Thyroid gland (tissue), 4 donors: ENCODE data around the gene ZXDC. TPM values are rescaled to one million over a fixed set of nuclear protein-coding genes. Genes with fewer than 3 reads are reported as not detected.

Experiments
- DNase-seq, 2 donors: peaks; one replicate each; pipeline ENCODE4 v3.0.0-alpha.2; 2019
- H3K27ac ChIP-seq, 3 donors: fragments of 200-600 bp; sonication (generic); 1 replicate in 2 of 3; 2 replicates in 1 of 3; pipeline ENCODE4 v1.5.1; 2016 to 2019; ENCODE audit warnings: mild to moderate bottlenecking in 1 of 3, moderate library complexity in 1 of 3
- H3K27me3 ChIP-seq: fragments of 200-600 bp; sonication (generic); one replicate; pipeline ENCODE4 v1.5.1; 2019
- H3K36me3 ChIP-seq, 2 donors: fragments of 200-600 bp; sonication (generic); one replicate each; pipeline ENCODE4 v1.5.1; 2016 to 2019
- H3K4me1 ChIP-seq, 2 donors: fragments of 200-600 bp; sonication (generic); one replicate each; pipeline ENCODE4 v1.5.1; 2017 to 2019
- H3K4me3 ChIP-seq, 3 donors: fragments of 200-600 bp; sonication (generic); replicated peaks in 1 of 3; 1 replicate in 2 of 3; 2 replicates in 1 of 3; pipeline ENCODE4 v1.5.1; 2016; ENCODE audit warnings: mild to moderate bottlenecking in 1 of 3
- H3K9me3 ChIP-seq: fragments of 200-600 bp; sonication (generic); one replicate; pipeline ENCODE4 v1.5.1; 2017
- POLR2A ChIP-seq, 2 donors: fragments of 450-650 bp; IDR thresholded peaks; one replicate each; pipeline ENCODE4 v1.6.1; 2017; ENCODE audit warnings: antibody characterized with exemption in 2 of 2, mild to moderate bottlenecking in 2 of 2, moderate library complexity in 1 of 2
- WGBS, 2 donors: methylation state at CpG; one replicate each; pipeline ENCODE4 v1.1.5; 2017; 5-methylcytosine and 5-hydroxymethylcytosine counted together
- intact Hi-C: fragments of 100-400 bp; cut with DNase I; formaldehyde crosslinking; loops from one replicate; pipeline ENCODE4 v1.15.1; 2023
- total RNA-seq, 4 donors: library from RNA; depleted of rRNA; stranded (reverse); fragments of >200 nt; gene quantifications; one replicate each; pipeline ENCODE4 v1.2.3, GENCODE V29; 2016
- TF ChIP-seq, protein P1 (sequence below), 6 experiments: fragments of 200-600 bp in 3 of 6; fragments of 450-650 bp in 3 of 6; sonication (generic) in 3 of 6; IDR thresholded peaks; one replicate each; pipeline ENCODE4 v1.5.1; 2016 to 2019; ENCODE audit warnings: antibody characterized with exemption in 6 of 6, mild to moderate bottlenecking in 2 of 6, inconsistent platforms in 1 of 6, moderate library complexity in 1 of 6

The ZXDC gene
- total RNA-seq, 4 donors from 2014 or later: 51.5 to 96.8 (median 57.4) TPM

GRCh38 chr3:126498929-126499328, 23.2 kb upstream of the ZXDC start:
- WGBS, 2 donors: 76 to 80% methylated on average over 9 to 10 of the region's 10 CpGs
- H3K27me3 ChIP-seq: no peaks in the 10 kb centered on the region
- TF ChIP-seq, protein P1, sequence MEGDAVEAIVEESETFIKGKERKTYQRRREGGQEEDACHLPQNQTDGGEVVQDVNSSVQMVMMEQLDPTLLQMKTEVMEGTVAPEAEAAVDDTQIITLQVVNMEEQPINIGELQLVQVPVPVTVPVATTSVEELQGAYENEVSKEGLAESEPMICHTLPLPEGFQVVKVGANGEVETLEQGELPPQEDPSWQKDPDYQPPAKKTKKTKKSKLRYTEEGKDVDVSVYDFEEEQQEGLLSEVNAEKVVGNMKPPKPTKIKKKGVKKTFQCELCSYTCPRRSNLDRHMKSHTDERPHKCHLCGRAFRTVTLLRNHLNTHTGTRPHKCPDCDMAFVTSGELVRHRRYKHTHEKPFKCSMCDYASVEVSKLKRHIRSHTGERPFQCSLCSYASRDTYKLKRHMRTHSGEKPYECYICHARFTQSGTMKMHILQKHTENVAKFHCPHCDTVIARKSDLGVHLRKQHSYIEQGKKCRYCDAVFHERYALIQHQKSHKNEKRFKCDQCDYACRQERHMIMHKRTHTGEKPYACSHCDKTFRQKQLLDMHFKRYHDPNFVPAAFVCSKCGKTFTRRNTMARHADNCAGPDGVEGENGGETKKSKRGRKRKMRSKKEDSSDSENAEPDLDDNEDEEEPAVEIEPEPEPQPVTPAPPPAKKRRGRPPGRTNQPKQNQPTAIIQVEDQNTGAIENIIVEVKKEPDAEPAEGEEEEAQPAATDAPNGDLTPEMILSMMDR (IDR thresholded peaks at IDR 0.05): no peak
- no peak for TF ChIP-seq POLR2A (IDR thresholded peaks at IDR 0.05)
- H3K36me3 ChIP-seq: no peaks in the 10 kb centered on the region
- H3K4me3 ChIP-seq: no peak overlapping the region
- H3K27ac ChIP-seq: no peak overlapping the region
- H3K9me3 ChIP-seq: no peaks in the 10 kb centered on the region
- no peaks in the 10 kb centered on the region for H3K4me1 ChIP-seq
- intact Hi-C loops: no loop called here
- DNase-seq: no peak

DNA sequence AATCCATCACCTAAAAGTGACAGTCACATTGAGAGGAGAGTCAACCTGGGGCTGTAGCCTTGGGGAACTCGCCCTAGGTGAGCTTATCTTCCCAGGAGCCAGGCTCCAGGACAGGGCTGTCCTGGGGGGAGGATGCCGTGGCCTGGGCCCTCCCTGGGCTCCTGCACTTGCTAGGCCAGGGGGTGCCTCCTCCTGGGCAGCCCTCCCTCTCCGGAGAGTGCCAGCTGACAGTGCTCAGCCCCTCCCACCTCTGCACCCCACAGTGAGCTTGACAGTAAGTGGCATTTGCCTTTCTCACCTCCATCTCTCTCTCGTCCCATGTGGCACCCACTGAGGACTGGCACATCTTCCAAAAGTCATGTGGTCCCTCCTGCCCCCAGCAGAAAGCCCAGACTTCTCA, 22.8 kb upstream of the ZXDC start:
- no peaks in the 10 kb centered on the region for H3K36me3 ChIP-seq
- no peak overlapping the region for H3K27ac ChIP-seq
- H3K4me3 ChIP-seq: no peak overlapping the region
- H3K27me3 ChIP-seq: no peaks in the 10 kb centered on the region
- no peak for DNase-seq
- no peaks in the 10 kb centered on the region for H3K9me3 ChIP-seq
- H3K4me1 ChIP-seq: no peaks in the 10 kb centered on the region
- intact Hi-C loops: no loop called here
- TF ChIP-seq, protein P1 (IDR thresholded peaks at IDR 0.05): no peak
- no peak for TF ChIP-seq POLR2A (IDR thresholded peaks at IDR 0.05)
- WGBS, 2 donors: 80 to 86% methylated on average over 1 to 3 of the region's 4 CpGs

DNA sequence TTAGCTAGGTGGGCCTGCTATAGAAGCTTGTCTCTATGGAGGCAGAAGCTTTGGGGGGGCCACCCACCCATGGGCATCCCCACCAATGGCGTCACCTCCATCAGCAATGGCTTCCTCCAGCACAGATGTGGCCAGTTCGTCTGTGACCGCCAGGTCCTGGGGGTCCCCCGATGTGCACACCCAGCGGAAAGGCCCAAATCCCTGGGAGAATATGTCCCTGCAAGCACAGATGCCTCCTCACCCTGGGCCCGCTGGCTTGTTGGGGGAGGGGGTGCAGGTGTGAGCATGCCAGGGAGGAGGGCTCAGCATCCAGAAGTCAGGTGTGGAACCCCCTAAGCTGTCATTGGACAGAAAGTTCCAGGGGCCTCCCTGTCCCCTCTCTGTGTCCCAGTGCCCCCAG, 22.3 kb upstream of the ZXDC start:
- Histone ChIP-seq H3K27me3 (no peaks in the 10 kb centered on the region), H3K36me3 (no peaks in the 10 kb centered on the region), H3K27ac (no peak overlapping the region), H3K4me3 (no peak overlapping the region), H3K4me1 (no peaks in the 10 kb centered on the region), H3K9me3 (no peaks in the 10 kb centered on the region)
- no CpG with 5 or more reads among the region's 6 CpGs for WGBS, 2 donors
- no peak for DNase-seq
- intact Hi-C loops: no loop called here
- TF ChIP-seq, protein P1 (IDR thresholded peaks at IDR 0.05): no peak
- TF ChIP-seq POLR2A (IDR thresholded peaks at IDR 0.05): no peak

DNA sequence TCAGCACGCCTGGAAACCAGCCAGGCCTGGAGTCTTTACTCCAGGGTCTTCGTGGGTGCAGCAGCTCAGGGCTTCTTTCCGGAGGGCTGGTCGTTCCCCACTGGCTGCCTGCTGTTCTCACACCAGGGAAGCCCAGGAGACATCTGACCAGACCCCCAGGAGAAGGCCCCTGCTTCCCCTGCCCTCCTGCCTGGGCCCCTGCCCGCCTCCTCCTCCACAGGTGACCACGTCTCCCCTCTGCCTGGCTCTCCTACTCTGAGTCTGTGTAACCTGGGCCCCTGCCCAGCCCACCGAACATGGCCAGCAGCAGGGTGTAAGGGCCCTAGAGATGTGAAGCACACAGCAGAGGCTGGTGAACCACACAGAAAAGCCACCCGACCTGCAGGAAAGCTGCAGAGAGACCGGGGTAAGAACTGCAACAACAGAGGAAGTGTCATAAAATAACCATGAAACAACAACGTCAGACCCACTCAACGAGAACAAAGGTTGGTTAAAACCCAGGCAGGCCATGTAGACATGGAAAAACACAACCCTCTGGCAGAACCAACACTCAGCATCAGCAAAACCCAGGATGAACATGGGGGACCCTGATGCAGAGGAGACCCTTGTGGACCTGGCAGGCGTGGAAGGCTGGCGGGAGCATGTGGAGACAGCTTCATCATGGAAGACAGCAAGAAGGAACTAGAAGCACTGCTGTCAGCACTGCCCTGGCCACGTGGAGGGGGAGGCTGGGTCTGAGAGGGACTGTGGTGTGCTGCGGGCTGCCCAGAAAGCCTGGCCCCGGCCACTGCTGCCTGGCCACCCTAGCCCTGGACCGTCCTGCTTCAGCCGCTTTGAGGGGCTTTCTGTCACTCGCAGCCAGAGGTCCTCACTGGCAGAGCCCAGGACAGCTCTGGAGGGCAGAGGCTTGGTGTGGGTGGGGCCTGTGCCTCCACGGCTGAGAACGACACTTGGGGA, 21.5 kb upstream of the ZXDC start:
- Histone ChIP-seq H3K27me3 (no peaks in the 10 kb centered on the region), H3K27ac (no peak overlapping the region), H3K4me3 (no peak overlapping the region), H3K36me3 (no peaks in the 10 kb centered on the region), H3K9me3 (no peaks in the 10 kb centered on the region), H3K4me1 (no peaks in the 10 kb centered on the region)
- 61 to 65% methylated on average over 18 to 20 of the region's 21 CpGs for WGBS, 2 donors
- no peak for DNase-seq
- intact Hi-C loops: no loop called here
- no peak for TF ChIP-seq POLR2A (IDR thresholded peaks at IDR 0.05)
- TF ChIP-seq, protein P1 (IDR thresholded peaks at IDR 0.05): no peak

DNA sequence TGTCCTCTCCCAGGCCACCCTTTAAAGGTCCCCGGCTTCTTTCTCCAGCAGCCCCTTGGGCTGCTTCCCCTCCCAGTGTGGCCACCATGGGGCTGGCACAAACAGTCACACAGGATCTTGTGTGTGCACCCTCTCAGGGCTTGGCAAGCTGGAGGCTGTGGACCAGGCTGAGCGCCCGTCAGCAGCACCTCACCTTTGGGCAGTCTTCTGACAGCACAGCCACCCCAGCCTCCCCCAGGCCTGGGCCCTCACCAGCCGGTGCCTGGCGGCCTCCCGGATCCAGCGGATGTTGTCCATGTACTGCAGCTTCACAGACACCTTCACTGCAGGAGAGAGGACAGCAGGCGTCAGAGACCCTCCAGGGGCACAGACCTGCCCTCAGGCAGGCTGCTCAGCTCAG, 20.1 kb upstream of the ZXDC start:
- H3K4me1 ChIP-seq: no peaks in the 10 kb centered on the region
- H3K9me3 ChIP-seq: no peaks in the 10 kb centered on the region
- 91 to 98% methylated on average over 3 of the region's 8 CpGs for WGBS, 2 donors
- no peak overlapping the region for H3K4me3 ChIP-seq
- no peak overlapping the region for H3K27ac ChIP-seq
- no peak for DNase-seq
- no peaks in the 10 kb centered on the region for H3K27me3 ChIP-seq
- intact Hi-C loops: no loop called here
- TF ChIP-seq, protein P1 (IDR thresholded peaks at IDR 0.05): no peak
- TF ChIP-seq POLR2A (IDR thresholded peaks at IDR 0.05): no peak
- no peaks in the 10 kb centered on the region for H3K36me3 ChIP-seq
